D341Med (cell line): ENCODE measurements around the gene GNLY.

ENCODE experiments used
- DNase-seq: peaks from one replicate; pipeline ENCODE4 v3.0.0; 2012; ENCODE audit warnings: low spot score

Gene GNLY

GRCh38 chr2:85728883-85729824 lies 35.0 kb downstream of the GNLY start:
- DNase-seq: peak; percentile 89

- no peak for DNase-seq
These were observed 35.8 kb downstream of the GNLY start for GRCh38 chr2:85729825-85730510.

- DNase-seq: no peak
These were observed 36.6 kb downstream of the GNLY start for GRCh38 chr2:85730686-85731230.

GRCh38 chr2:85731606-85732005 lies 37.4 kb downstream of the GNLY start:
- no peak for DNase-seq

GRCh38 chr2:85732467-85733120 lies 38.4 kb downstream of the GNLY start:
- no peak for DNase-seq

- DNase-seq: peak; percentile 64
These were observed 39.2 kb downstream of the GNLY start for GRCh38 chr2:85733121-85733960.

- no peak for DNase-seq
These were observed 39.9 kb downstream of the GNLY start for GRCh38 chr2:85734015-85734414.

- DNase-seq: no peak
These were observed 40.9 kb downstream of the GNLY start for GRCh38 chr2:85734942-85735608.

- no peak for DNase-seq
These were observed 41.5 kb downstream of the GNLY start for GRCh38 chr2:85735691-85736090.

GRCh38 chr2:85736456-85737355 lies 42.5 kb downstream of the GNLY start:
- DNase-seq: no peak

- no peak for DNase-seq
These were observed 43.3 kb downstream of the GNLY start for GRCh38 chr2:85737481-85737880.

- DNase-seq: no peak
These were observed 43.8 kb downstream of the GNLY start for GRCh38 chr2:85737961-85738360.

GRCh38 chr2:85740193-85740592 lies 46.0 kb downstream of the GNLY start:
- DNase-seq: no peak

GRCh38 chr2:85741211-85741832 lies 47.2 kb downstream of the GNLY start:
- no peak for DNase-seq

GRCh38 chr2:85741833-85742455 lies 47.8 kb downstream of the GNLY start:
- no peak for DNase-seq

- DNase-seq: no peak
These were observed 49.3 kb downstream of the GNLY start for GRCh38 chr2:85743304-85743978.

GRCh38 chr2:85744055-85744454 lies 49.9 kb downstream of the GNLY start:
- no peak for DNase-seq
